Esophagus squamous epithelium (tissue), 5 donors: ENCODE data around the gene BMPER. TPM values are rescaled to one million over a fixed set of nuclear protein-coding genes. Genes with fewer than 3 reads are reported as not detected.

Experiments used
- DNase-seq: peaks from one replicate; lab custom pipeline; 2025; lab: John Stamatoyannopoulos, UW
- H3K27ac ChIP-seq, 4 donors: fragments of 200-600 bp; sonication (generic); one replicate each; pipeline ENCODE4 v1.5.1; 2016 to 2019; ENCODE audit warnings: mild to moderate bottlenecking in 1 of 4
- H3K27me3 ChIP-seq, 4 donors: fragments of 200-600 bp; sonication (generic); 1 replicate in 3 of 4; 2 replicates in 1 of 4; pipeline versions ENCODE4 v1.5.1 to v1.6.0; 2017 to 2021; ENCODE audit warnings: antibody characterized with exemption in 1 of 4
- H3K36me3 ChIP-seq, 3 donors: fragments of 200-600 bp; sonication (generic); one replicate each; pipeline ENCODE4 v1.5.1; 2016 to 2019
- H3K4me1 ChIP-seq, 3 donors: fragments of 200-600 bp; sonication (generic); one replicate each; pipeline ENCODE4 v1.5.1; 2017 to 2019
- H3K4me3 ChIP-seq, 4 donors: fragments of 200-600 bp; sonication (generic); 1 replicate in 3 of 4; 2 replicates in 1 of 4; pipeline ENCODE4 v1.5.1; 2016 to 2019; ENCODE audit warnings: mild to moderate bottlenecking in 2 of 4, moderate library complexity in 1 of 4
- H3K9me3 ChIP-seq, 3 donors: fragments of 200-600 bp; sonication (generic); one replicate each; pipeline ENCODE4 v1.5.1; 2016 to 2019
- CTCF ChIP-seq, 6 experiments: fragments of 450-650 bp in 4 of 6; fragments of 200-600 bp in 2 of 6; sonication (generic) in 2 of 6; IDR thresholded peaks; one replicate each; pipeline ENCODE4 v1.5.1; 2016 to 2019; ENCODE audit warnings: antibody characterized with exemption in 6 of 6, mild to moderate bottlenecking in 4 of 6, moderate library complexity in 4 of 6
- POLR2A ChIP-seq, 4 donors: fragments of 450-650 bp; IDR thresholded peaks; one replicate each; pipeline ENCODE4 v1.6.1; 2017; ENCODE audit warnings: antibody characterized with exemption in 4 of 4, mild to moderate bottlenecking in 4 of 4, moderate library complexity in 3 of 4
- WGBS, 2 donors: methylation state at CpG; one replicate each; pipeline ENCODE4 v1.1.5; 2018; 5-methylcytosine and 5-hydroxymethylcytosine counted together
- intact Hi-C: fragments of 100-400 bp; cut with DNase I; formaldehyde crosslinking; loops from one replicate; pipeline ENCODE4 v1.15.0; 2022
- total RNA-seq, 4 donors: library from RNA; depleted of rRNA; stranded (reverse); fragments of >200 nt; gene quantifications; one replicate each; pipeline ENCODE4 v1.1.0, GENCODE V29; 2016
- donor health status: DM: yes; HTN: yes; CAD: no.

Gene BMPER
- total RNA-seq, 4 donors from 2014 or later = 0.11 to 0.76 (median 0.34) TPM

GRCh38 chr7:33876596-33877274 lies 28.6 kb upstream of the BMPER start:
- no peaks in the 10 kb centered on the region for H3K36me3 ChIP-seq
- DNase-seq = no peak
- intact Hi-C loops = no loop called here
- TF ChIP-seq POLR2A (IDR thresholded peaks at IDR 0.05) = no peak
- TF ChIP-seq CTCF (IDR thresholded peaks at IDR 0.05) = no peak
- no peaks in the 10 kb centered on the region for H3K27me3 ChIP-seq
- H3K4me3 ChIP-seq = no peak overlapping the region
- 51 to 81% methylated on average over 3 of the region's 3 CpGs for WGBS, 2 donors
- H3K9me3 ChIP-seq = no peaks in the 10 kb centered on the region
- H3K4me1 ChIP-seq = peaks cover 0 to 5% (median 3%) of the 10 kb centered on the region in 3 donors
- H3K27ac ChIP-seq = no peak overlapping the region

- Histone ChIP-seq H3K4me3 (no peak overlapping the region), H3K36me3 (no peaks in the 10 kb centered on the region), H3K27ac (no peak overlapping the region), H3K9me3 (no peaks in the 10 kb centered on the region), H3K27me3 (no peaks in the 10 kb centered on the region), H3K4me1 (no peaks in the 10 kb centered on the region)
- intact Hi-C loops = no loop called here
- TF ChIP-seq POLR2A (IDR thresholded peaks at IDR 0.05) (no peak), CTCF (IDR thresholded peaks at IDR 0.05) (no peak)
- no peak for DNase-seq
Measured at GRCh38 chr7:33880787-33881186, 24.6 kb upstream of the BMPER start.

- intact Hi-C loops = no loop called here
- no peak overlapping the region for H3K27ac ChIP-seq
- WGBS, 2 donors = 64 to 89% methylated on average over 4 of the region's 4 CpGs
- no peak for DNase-seq
- no peak overlapping the region for H3K4me3 ChIP-seq
- no peaks in the 10 kb centered on the region for H3K9me3 ChIP-seq
- H3K4me1 ChIP-seq = no peaks in the 10 kb centered on the region
- no peak for TF ChIP-seq POLR2A (IDR thresholded peaks at IDR 0.05)
- TF ChIP-seq CTCF (IDR thresholded peaks at IDR 0.05) = no peak
- no peaks in the 10 kb centered on the region for H3K27me3 ChIP-seq
- H3K36me3 ChIP-seq = no peaks in the 10 kb centered on the region
Measured at GRCh38 chr7:33881316-33881715, 24.0 kb upstream of the BMPER start.

GRCh38 chr7:33882040-33882837 lies 23.1 kb upstream of the BMPER start:
- intact Hi-C loops = no loop called here
- no peak for TF ChIP-seq CTCF (IDR thresholded peaks at IDR 0.05)
- no peak for TF ChIP-seq POLR2A (IDR thresholded peaks at IDR 0.05)
- no peak for DNase-seq
- Histone ChIP-seq H3K4me1 (no peaks in the 10 kb centered on the region), H3K27ac (peak overlapping the region in 1 of 4 donors; percentile 22), H3K36me3 (no peaks in the 10 kb centered on the region), H3K9me3 (no peaks in the 10 kb centered on the region), H3K27me3 (no peaks in the 10 kb centered on the region), H3K4me3 (no peak overlapping the region)
- WGBS, 2 donors = 57 to 74% methylated on average over 7 of the region's 7 CpGs

GRCh38 chr7:33882950-33883670 lies 22.2 kb upstream of the BMPER start:
- no peaks in the 10 kb centered on the region for H3K9me3 ChIP-seq
- no peak overlapping the region for H3K4me3 ChIP-seq
- DNase-seq = no peak
- intact Hi-C loops = no loop called here
- no peak for TF ChIP-seq CTCF (IDR thresholded peaks at IDR 0.05)
- TF ChIP-seq POLR2A (IDR thresholded peaks at IDR 0.05) = no peak
- H3K4me1 ChIP-seq = no peaks in the 10 kb centered on the region
- WGBS, 2 donors = 41 to 45% methylated on average over 3 of the region's 3 CpGs
- H3K36me3 ChIP-seq = no peaks in the 10 kb centered on the region
- no peaks in the 10 kb centered on the region for H3K27me3 ChIP-seq
- H3K27ac ChIP-seq = no peak overlapping the region
